ENCODE data around the gene AQP1. TPM values are rescaled to one million over a fixed set of nuclear protein-coding genes. Genes with fewer than 3 reads are reported as not detected.

AQP1 gene
- polyA plus RNA-seq, 1 donor from 2014 or later, result 3.2 TPM

Other genes starting within 250 kb of the AQP1 start
- 0.15 and 0.42 TPM in 2 replicates for gene CRHR2, start 229.4 kb upstream of the AQP1 start, polyA plus RNA-seq
- gene INMT, start 159.7 kb upstream of the AQP1 start, polyA plus RNA-seq, result 0.66 TPM in 1 of 2 replicates, not detected in the other
- 1.0 and 1.6 TPM in 2 replicates for gene MINDY4, start 140.4 kb upstream of the AQP1 start, polyA plus RNA-seq
- gene GHRHR, start 52.1 kb downstream of the AQP1 start, polyA plus RNA-seq, result not detected in 2 replicates
- gene ADCYAP1R1, start 140.5 kb downstream of the AQP1 start, polyA plus RNA-seq, result 8.6 and 13.5 TPM in 2 replicates